ENCODE data around the gene ACVRL1.

Gene ACVRL1

DNA sequence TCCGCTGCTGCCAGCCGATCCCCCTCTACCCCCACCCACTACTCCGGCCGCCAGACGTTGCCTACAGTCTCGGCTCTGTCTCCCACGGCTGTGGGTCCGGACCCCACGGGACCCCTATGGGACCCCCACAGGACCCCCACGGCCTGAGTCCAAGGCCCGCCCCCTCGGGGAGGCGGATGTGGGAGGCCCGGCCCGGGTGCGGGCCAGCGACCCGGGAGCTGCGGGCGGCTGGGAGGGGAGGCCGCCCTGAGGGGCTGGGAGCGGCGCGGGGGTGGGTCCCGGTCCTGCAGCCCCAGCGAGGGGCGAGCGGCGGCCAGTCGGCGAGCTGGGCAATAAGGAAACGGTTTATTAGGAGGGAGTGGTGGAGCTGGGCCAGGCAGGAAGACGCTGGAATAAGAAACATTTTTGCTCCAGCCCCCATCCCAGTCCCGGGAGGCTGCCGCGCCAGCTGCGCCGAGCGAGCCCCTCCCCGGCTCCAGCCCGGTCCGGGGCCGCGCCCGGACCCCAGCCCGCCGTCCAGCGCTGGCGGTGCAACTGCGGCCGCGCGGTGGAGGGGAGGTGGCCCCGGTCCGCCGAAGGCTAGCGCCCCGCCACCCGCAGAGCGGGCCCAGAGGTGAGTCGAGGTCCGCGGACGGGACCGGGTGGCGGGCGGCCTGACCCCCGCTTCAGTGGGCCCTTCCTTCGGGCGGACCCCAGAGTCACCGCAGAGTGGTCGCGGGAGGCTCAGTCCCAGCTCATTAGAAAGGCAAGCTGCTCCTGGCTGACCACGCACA, at the start of gene ACVRL1:
Gene ACVRL1, plus strand, starts transcription at position 422 of the 773 bp plus-strand sequence. CDS start 4,971 bp downstream, outside the sequence.
- Histone ChIP-seq H3K9me3 (replicated peaks; ENCODE audit: insufficient read depth, low read length) (no peaks in the 10 kb centered on the region), H3K79me2 (ENCODE audit: low read length) (no peaks in the 10 kb centered on the region), H3K9ac (ENCODE audit: low read length) (no peak within 1 kb of the TSS), H4K20me1 (ENCODE audit: insufficient read depth, low read length) (no peaks in the 10 kb centered on the region), H3K9me2 (replicated peaks; ENCODE audit: insufficient read depth, low read length) (no peaks in the 10 kb centered on the region), H3K4me2 (ENCODE audit: low read depth, low read length) (no peak within 1 kb of the TSS), H2AFZ (ENCODE audit: low read length) (no peak within 1 kb of the TSS), H3K27ac (ENCODE audit: low read length) (no peak within 1 kb of the TSS), H3K4me3 (ENCODE audit: low read length) (no peak within 1 kb of the TSS), H3F3A (ENCODE audit: insufficient read depth, low read length) (no peaks in the 10 kb centered on the region), H3K27me3 (replicated peaks; ENCODE audit: insufficient read depth, low read length) (peaks cover 14% of the 10 kb centered on the region), H3K4me1 (ENCODE audit: low read length) (no peaks in the 10 kb centered on the region), H3K36me3 (replicated peaks; ENCODE audit: insufficient read depth, low read length) (no peaks in the 10 kb centered on the region)
- no peak for DNase-seq
- TF ChIP-seq EZH2phosphoT487 (IDR thresholded peaks at IDR 0.05; ENCODE audit: low read length) (no peak), EZH2 (optimal IDR thresholded peaks at IDR 0.05; ENCODE audit: low read depth, low read length) (no peak)
- TF ChIP-seq, protein P1, sequence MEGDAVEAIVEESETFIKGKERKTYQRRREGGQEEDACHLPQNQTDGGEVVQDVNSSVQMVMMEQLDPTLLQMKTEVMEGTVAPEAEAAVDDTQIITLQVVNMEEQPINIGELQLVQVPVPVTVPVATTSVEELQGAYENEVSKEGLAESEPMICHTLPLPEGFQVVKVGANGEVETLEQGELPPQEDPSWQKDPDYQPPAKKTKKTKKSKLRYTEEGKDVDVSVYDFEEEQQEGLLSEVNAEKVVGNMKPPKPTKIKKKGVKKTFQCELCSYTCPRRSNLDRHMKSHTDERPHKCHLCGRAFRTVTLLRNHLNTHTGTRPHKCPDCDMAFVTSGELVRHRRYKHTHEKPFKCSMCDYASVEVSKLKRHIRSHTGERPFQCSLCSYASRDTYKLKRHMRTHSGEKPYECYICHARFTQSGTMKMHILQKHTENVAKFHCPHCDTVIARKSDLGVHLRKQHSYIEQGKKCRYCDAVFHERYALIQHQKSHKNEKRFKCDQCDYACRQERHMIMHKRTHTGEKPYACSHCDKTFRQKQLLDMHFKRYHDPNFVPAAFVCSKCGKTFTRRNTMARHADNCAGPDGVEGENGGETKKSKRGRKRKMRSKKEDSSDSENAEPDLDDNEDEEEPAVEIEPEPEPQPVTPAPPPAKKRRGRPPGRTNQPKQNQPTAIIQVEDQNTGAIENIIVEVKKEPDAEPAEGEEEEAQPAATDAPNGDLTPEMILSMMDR (IDR thresholded peaks at IDR 0.05; ENCODE audit: low read length) = no peak

DNA sequence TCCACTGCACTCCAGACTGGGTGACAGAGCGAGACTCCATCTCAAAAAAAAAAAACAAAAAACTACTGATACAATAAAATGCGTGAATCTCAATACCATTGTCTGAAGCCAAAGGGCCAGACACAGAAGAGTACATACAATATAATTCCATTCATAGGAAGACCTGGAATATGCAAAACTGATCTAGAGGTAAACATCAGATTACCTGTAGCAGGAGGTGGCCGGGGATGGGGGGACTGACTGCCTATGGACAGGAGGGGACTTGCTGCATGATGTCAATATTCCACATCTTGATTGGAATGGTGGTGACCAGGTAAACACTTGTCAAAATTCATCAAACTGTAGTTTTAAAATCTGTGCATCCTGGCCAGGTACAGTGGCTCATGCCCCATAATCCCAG, 46.3 kb upstream of the ACVRL1 start:
- no peaks in the 10 kb centered on the region for H4K20me1 ChIP-seq (ENCODE audit: insufficient read depth, low read length)
- H3K4me2 ChIP-seq (ENCODE audit: low read depth, low read length) = no peak overlapping the region
- no peak overlapping the region for H3K4me3 ChIP-seq (ENCODE audit: low read length)
- no peaks in the 10 kb centered on the region for H3K9me3 ChIP-seq (replicated peaks; ENCODE audit: insufficient read depth, low read length)
- no peak for DNase-seq
- no peak overlapping the region for H3K9ac ChIP-seq (ENCODE audit: low read length)
- peaks cover 78% of the 10 kb centered on the region for H3K27me3 ChIP-seq (replicated peaks; ENCODE audit: insufficient read depth, low read length)
- no peak for TF ChIP-seq EZH2 (optimal IDR thresholded peaks at IDR 0.05; ENCODE audit: low read depth, low read length)
- no peak for TF ChIP-seq EZH2phosphoT487 (IDR thresholded peaks at IDR 0.05; ENCODE audit: low read length)
- TF ChIP-seq, protein P1 (IDR thresholded peaks at IDR 0.05; ENCODE audit: low read length) = no peak
- no peaks in the 10 kb centered on the region for H3F3A ChIP-seq (ENCODE audit: insufficient read depth, low read length)
- no peaks in the 10 kb centered on the region for H3K9me2 ChIP-seq (replicated peaks; ENCODE audit: insufficient read depth, low read length)
- H3K4me1 ChIP-seq (ENCODE audit: low read length) = no peaks in the 10 kb centered on the region
- no peaks in the 10 kb centered on the region for H3K79me2 ChIP-seq (ENCODE audit: low read length)
- H3K27ac ChIP-seq (ENCODE audit: low read length) = no peak overlapping the region
- H2AFZ ChIP-seq (ENCODE audit: low read length) = no peak overlapping the region
- no peaks in the 10 kb centered on the region for H3K36me3 ChIP-seq (replicated peaks; ENCODE audit: insufficient read depth, low read length)

DNA sequence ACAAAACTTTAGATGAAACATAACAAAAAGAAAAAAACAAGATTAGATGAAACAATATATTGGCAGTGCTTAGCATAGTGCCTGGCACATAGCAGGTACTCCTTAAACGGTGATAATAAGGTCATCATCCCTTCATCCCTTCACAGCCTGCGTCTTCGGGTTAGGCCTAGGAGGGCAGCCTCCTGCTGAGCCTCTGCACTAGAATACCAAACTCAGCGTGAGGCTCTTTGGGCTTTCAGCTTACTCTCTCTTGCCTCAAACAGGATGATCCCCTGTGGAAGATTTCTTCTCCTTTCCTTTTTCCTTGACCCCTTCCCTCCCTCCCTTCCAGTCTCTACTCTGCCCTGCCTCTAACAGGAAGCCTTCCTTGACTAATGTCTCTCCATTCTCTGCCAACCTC, 44.4 kb upstream of the ACVRL1 start:
- Histone ChIP-seq H3K4me2 (ENCODE audit: low read depth, low read length) (no peak overlapping the region), H3K9me3 (replicated peaks; ENCODE audit: insufficient read depth, low read length) (no peaks in the 10 kb centered on the region), H4K20me1 (ENCODE audit: insufficient read depth, low read length) (no peaks in the 10 kb centered on the region), H2AFZ (ENCODE audit: low read length) (no peak overlapping the region), H3K4me1 (ENCODE audit: low read length) (no peaks in the 10 kb centered on the region), H3K9me2 (replicated peaks; ENCODE audit: insufficient read depth, low read length) (no peaks in the 10 kb centered on the region), H3K27me3 (replicated peaks; ENCODE audit: insufficient read depth, low read length) (peaks cover 64% of the 10 kb centered on the region), H3K4me3 (ENCODE audit: low read length) (no peak overlapping the region), H3K79me2 (ENCODE audit: low read length) (no peaks in the 10 kb centered on the region), H3K36me3 (replicated peaks; ENCODE audit: insufficient read depth, low read length) (no peaks in the 10 kb centered on the region), H3K9ac (ENCODE audit: low read length) (no peak overlapping the region), H3F3A (ENCODE audit: insufficient read depth, low read length) (no peaks in the 10 kb centered on the region), H3K27ac (ENCODE audit: low read length) (no peak overlapping the region)
- TF ChIP-seq, protein P1 (IDR thresholded peaks at IDR 0.05; ENCODE audit: low read length) = no peak
- TF ChIP-seq EZH2phosphoT487 (IDR thresholded peaks at IDR 0.05; ENCODE audit: low read length) = no peak
- no peak for TF ChIP-seq EZH2 (optimal IDR thresholded peaks at IDR 0.05; ENCODE audit: low read depth, low read length)
- no peak for DNase-seq
